Stimulated activated CD8-positive, alpha-beta memory T cell treated with anti-CD3 and anti-CD28 coated beads, Interleukin-4, amount 100 ng/mL, for 1 hour (primary cell): ENCODE results near the gene ASGR1.

Experiments
- DNase-seq, 2 donors: peaks; one replicate each; pipeline ENCODE4 v3.0.0-alpha.2; 2020; ENCODE audit warnings: low read depth in 2 of 2, low spot score in 1 of 2

ASGR1 gene, protein sequence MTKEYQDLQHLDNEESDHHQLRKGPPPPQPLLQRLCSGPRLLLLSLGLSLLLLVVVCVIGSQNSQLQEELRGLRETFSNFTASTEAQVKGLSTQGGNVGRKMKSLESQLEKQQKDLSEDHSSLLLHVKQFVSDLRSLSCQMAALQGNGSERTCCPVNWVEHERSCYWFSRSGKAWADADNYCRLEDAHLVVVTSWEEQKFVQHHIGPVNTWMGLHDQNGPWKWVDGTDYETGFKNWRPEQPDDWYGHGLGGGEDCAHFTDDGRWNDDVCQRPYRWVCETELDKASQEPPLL

DNA sequence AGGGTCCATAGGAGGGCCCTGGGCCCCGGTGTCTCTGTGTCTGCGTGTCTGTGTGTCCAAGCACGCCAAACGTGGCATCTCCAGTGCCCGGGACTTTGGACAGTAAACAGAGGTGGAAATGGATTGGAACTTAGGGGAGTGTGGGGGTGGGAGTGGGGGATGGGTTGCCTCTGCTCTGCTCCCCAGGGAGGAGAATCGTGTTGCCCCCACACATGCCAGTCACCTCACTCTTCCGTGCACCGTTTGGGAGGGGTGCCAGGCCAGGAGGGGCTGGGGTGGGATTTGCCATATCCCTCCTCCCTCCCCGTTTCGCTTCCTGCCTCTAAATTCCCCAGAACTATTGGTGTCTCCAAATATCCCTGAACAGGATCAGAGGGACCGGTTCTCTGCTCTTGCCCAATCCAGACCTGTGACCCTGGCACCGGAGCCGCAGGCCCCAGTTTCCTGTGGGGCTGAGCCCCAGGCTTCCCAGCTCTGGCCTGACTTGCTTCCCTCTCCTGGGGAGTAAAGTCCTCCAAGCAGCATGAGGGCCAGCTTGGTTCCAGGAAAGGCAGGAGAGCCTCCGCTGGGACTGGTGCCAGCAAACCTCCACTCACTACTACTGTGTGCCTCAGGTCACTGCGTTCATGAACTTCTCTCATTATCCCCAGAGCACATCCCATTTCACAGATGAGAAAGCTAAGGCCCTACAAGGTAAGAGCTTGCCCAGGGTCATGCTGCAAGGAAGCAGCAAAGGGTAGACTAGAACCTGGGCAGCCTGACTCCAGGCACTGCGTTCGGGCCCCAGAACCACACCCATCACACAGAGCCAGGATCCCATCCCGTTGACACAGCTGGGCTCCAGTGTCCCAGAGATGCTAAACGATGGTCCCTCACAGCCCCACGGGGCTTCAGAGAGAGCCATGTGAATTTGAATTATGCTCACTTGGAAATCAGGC, at the start of gene ASGR1:
Gene ASGR1, minus strand, starts transcription at position 54 of the 938 bp plus-strand sequence. CDS start 807 bp downstream, outside the sequence.
- no peak for DNase-seq

DNA sequence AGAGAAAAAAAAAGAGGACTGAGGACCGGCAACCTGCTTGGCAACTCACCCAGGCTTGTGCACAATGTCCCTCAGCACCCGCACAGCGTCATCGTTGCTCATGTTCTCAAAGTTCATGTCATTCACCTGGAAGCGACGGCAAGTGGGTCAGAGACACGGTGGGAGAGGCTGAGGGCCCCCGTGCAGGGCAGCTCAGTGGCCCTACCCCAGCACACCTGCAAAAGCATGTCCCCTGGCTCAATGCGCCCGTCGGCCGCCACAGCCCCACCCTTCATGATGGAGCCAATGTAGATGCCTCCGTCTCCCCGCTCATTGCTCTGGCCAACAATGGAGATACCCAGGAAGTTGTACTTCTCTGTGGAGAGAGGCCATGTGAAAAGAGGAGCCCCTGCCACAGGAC, 49.8 kb upstream of the ASGR1 start:
- no peak for DNase-seq

GRCh38 chr17:7226721-7227710, 47.8 kb upstream of the ASGR1 start:
- DNase-seq = no peak

DNA sequence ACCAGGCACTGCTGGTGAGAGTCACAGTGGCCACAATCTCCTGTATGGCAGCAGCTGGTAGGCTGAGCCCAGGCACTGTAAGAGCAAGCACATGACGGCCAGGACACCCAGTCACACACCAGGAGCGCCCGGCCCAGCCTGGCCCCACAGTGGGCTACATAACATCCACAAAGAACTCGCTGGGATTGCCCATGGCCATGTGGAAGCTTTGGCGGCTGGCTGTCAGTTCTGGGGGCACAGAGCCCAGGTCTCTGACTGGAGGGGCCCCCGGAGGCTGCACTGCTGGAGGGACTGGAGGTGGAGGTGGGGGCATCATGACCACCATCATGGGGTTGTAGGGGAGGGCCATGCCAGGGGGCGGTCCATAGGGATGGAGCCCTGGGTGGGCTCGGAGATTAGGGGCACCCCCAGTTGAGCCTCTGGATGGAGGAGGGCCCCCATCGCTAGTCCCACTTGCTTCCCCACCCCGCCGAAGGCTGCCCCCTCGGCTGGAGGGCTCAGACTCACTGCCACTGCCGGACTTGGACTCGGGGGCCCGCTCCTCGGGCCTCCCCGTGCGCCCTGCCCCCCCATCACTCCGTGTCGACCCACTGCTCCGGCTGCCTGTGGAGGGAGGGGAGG, 46.7 kb upstream of the ASGR1 start:
- DNase-seq = no peak

- DNase-seq = no peak
These were observed 45.5 kb upstream of the ASGR1 start for GRCh38 chr17:7224661-7225111.

- no peak for DNase-seq
These were observed 44.9 kb upstream of the ASGR1 start for GRCh38 chr17:7224110-7224509.

- no peak for DNase-seq
These were observed 44.2 kb upstream of the ASGR1 start for GRCh38 chr17:7223375-7223774.

DNA sequence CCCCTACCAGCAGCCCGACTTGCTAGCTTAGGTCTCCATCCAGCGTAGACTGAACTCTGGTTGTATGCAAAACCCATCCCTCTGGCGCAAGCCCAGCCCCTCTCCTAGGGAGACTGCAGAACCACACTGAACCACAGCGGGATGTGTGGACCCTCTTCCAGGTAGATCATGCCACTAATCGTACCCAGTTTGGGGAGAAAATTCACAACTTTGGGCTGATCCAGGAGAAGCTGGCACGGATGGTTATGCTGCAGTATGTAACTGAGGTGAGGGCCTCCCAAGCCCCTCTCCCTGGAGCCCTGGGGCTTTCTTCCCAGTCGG, 43.8 kb upstream of the ASGR1 start:
- DNase-seq = no peak

GRCh38 chr17:7222093-7222971, 43.2 kb upstream of the ASGR1 start:
- no peak for DNase-seq

- DNase-seq = no peak
These were observed 42.3 kb upstream of the ASGR1 start for GRCh38 chr17:7221278-7222092.

GRCh38 chr17:7220593-7221277, 41.6 kb upstream of the ASGR1 start:
- DNase-seq = no peak

GRCh38 chr17:7219812-7220592, 40.8 kb upstream of the ASGR1 start, which contains the start of the genes ACADVL and DLG4:
Gene ACADVL (plus strand): TSS chr17:7219938. CDS start chr17:7219985, 47 bp downstream.
Gene DLG4 (minus strand): TSS chr17:7219836.
- DNase-seq = peak; percentile 58 to 61

DNA sequence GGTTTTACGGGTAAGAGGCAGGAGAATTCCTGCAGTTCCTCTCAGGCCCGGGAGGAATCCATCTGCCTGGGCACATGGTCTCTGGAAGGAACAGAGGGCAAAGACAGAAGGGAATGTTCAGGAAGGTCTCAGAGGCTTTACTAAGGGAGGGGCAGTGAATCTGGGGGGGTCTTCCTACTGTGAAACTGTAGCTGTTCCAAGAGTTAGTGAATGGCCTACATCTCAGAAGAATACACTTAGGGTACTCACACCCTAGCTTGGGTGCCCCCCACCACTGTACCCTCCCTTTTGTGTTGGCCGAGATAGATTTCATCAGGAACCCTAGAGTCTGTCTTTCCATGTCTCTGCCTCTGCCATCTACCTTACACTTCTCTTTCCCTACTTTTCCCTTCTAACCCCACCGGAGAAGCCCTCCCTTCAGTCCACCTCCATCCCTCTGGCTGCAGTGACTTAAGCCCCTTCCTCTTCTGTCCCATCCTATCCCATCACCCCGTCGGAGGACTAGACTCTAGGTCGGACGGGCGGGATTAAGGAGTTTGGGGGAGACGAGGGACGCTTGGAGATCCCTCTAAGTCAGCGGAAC, 40.1 kb upstream of the ASGR1 start:
- DNase-seq = no peak

GRCh38 chr17:7218758-7219157, 39.6 kb upstream of the ASGR1 start:
- DNase-seq = no peak

DNA sequence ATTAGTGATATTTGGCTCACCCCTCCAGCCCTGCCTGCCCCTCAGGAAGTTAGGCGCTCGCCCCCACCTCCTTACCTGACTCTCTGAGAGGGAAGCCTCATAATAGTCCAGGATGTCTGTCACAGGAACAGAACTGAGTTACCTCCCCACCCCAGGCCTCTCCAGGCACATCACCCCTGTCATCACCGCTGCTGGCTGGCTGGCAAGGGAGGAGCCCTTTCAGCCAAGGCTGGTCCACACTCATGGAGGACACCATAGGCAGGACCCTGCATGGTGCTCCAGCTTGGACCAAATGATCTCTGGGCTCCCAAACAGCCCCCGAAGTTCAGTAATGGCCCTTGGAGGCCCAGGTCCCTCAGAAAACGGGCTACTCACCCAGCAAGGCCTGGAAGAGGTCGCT, 39.0 kb upstream of the ASGR1 start:
- DNase-seq = no peak

DNA sequence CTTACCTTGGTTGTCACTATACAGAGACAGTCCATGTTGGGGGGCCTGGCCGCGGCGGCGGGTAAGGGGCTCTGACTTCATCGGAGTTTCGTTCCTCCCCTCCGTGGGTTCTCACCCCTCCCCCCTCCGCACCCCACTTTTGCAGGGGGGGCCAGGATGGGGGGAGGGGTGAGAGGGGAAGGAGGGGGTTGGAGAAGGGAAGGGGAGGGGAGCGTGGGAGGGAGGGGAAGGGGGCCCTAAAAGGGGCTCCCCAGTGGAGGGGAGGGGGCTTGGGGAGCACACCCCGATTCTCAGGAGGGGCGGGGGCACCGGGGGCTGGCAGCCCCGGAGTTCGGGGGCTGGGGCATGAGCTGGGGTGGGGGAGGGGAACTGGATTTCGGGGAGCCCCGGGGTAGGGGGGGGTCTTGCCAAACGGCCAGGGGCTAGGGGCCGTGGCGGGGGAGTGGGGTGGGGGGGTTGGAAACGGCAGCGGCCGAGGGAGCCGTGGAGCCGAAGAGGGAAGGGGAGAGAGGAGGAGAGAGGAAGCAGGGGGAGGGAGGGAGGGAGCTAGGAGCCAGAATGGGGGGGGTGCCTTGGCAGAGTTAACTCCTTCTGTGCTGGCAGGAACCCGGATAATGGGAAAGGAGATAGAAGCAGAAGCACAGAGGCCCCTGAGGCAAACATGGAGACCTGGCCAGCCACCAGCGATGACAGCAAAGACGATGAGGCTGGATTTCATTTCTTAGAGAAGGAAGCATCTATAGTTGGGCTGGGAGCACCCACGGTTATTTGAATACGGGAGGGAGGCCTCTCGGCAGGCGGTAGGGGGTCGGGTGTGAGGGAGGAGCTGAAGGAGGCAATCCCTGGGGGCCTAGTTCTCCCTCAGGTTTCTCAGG, 38.2 kb upstream of the ASGR1 start:
- DNase-seq = no peak
